22Rv1 (cell line): Measurements from ENCODE around the gene CYP26B1.

Source experiments
- H3K27ac ChIP-seq: fragments of 450-650 bp; 2 replicates; pipeline ENCODE4 v1.5.1; 2017
- ZFX ChIP-seq: fragments of 450-650 bp; IDR thresholded peaks from 2 replicates; pipeline ENCODE4 v1.6.1; 2017; ENCODE audit warnings: antibody characterized with exemption, borderline replicate concordance
- TF ChIP-seq, protein P1 (sequence below): fragments of 450-650 bp; IDR thresholded peaks from 2 replicates; pipeline ENCODE4 v1.5.1; 2017; ENCODE audit warnings: mild to moderate bottlenecking

The CYP26B1 gene

DNA sequence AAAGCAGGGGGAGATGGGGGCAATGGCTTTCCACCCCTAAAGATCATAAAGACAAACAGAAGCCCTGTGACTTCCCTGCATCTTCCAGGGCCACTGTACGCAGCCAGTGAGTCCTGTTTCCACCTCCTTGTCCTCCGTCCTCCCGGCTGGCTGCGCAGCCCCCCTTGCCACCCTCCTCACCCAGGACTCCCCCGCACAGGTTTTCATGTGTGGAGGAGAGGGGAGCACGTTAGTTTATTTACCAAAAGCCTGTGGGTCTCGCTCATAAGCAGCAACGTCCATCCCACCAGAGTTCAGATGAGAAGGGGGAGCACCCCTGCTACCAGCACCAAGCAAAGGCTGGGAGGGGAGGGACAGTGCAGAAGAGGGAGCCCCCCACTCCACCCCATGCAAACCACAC lies 11.7 kb downstream of the CYP26B1 start:
- no peak overlapping the region for H3K27ac ChIP-seq
- TF ChIP-seq ZFX: no peak
- TF ChIP-seq, protein P1, sequence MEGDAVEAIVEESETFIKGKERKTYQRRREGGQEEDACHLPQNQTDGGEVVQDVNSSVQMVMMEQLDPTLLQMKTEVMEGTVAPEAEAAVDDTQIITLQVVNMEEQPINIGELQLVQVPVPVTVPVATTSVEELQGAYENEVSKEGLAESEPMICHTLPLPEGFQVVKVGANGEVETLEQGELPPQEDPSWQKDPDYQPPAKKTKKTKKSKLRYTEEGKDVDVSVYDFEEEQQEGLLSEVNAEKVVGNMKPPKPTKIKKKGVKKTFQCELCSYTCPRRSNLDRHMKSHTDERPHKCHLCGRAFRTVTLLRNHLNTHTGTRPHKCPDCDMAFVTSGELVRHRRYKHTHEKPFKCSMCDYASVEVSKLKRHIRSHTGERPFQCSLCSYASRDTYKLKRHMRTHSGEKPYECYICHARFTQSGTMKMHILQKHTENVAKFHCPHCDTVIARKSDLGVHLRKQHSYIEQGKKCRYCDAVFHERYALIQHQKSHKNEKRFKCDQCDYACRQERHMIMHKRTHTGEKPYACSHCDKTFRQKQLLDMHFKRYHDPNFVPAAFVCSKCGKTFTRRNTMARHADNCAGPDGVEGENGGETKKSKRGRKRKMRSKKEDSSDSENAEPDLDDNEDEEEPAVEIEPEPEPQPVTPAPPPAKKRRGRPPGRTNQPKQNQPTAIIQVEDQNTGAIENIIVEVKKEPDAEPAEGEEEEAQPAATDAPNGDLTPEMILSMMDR: no peak

DNA sequence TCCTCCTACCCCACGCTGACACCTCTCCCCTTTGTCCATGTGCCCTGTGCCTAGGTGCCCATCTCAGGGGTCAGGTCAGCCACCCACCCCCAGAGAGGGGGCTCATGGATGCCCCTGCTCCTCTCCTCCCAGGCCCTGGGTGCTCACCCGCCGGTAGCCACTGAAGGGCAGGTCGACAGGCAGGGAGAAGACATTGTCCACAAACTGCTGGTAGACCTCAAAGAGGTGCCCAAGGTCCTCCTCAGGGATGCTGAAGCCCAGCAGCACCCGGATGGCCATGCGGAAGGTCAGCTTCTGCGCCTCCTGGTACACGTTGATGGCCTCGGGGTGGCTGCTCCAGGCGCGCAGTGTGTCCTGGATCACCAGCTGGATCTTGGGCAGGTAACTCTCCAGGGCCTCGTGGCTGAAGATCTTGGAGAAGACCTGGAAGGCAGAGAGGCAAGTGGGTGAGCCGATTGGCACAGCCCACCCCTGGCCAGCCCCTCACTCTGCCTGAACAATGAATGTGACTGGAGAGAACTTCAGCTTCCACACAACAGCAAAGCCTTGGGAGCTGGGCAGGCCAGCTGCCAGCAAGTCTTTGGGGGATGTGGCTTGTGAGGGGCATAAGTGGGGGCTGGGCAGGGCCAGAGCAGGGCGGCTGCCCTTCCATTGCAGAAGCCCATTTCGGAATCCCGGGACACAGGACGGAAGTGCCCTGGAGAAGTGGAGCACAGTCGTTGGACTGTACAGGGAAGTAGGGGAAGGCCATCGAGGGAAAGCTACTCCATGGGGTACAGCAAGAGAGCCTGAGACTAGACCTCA lies 12.5 kb downstream of the CYP26B1 start:
- H3K27ac ChIP-seq: no peak overlapping the region
- TF ChIP-seq, protein P1: no peak
- TF ChIP-seq ZFX: no peak

DNA sequence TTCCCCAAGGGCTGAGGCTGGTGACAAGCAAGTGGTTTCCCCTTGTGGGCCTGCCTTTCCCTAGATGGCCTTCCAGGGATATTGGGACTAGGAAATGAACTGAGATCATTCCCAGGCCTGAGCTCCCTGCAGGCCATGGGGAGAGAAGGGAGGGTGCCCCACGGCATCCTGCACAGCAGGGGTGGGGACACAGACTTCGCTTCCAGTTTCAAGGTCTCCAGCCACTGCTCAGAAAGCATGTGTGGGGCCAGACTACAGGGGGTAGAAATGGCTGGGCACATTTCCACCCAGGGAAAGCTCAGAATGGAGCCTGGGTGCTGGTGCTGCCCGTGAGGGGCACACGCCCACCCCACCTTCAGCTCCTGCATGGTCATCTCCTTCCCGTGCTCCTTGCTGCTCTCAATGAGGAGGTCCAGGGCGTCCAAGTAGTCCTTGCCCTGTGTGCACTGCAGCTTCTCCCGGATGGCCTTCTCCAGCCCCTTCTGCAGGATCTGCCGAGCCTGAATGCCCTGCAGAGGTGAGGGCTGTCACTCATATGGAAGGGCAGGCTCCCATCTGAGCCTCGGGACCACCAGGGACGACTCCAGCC lies 13.2 kb downstream of the CYP26B1 start:
- TF ChIP-seq, protein P1: no peak
- TF ChIP-seq ZFX: no peak
- H3K27ac ChIP-seq: no peak overlapping the region

DNA sequence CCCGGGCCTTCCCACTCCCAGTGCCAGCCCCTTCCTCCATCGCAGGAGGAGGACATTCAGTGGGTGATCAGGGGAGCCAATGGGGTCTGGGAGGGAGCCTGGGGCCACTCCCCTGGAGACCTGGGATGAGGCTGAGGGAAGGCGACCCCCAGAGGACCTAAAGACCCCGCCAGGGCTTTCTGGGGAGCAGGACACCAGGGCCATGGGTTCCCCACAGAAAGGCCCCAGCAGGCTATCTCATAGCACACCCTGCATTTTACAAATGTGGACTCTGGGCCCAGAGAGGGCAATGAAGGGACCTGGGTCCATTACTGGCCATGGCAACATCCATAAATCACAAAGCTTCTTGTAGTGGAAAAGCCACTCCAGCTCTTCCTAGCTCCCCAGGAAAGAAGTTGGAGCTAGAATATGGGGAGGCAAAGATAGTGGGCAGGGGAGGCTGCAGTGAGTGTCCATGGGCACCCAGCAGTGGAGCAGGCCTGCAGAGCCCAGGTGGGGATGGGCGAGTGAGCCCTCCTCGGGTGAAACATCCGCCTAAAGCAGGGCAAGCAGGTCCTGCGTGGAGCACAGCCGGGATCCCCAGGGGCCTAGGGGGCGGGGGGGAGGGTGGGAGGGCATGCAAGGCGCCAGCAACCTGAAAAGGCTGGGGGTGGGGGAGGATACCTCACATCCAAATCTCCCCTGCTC lies 13.8 kb downstream of the CYP26B1 start:
- no peak for TF ChIP-seq ZFX
- TF ChIP-seq, protein P1: no peak
- H3K27ac ChIP-seq: no peak overlapping the region

DNA sequence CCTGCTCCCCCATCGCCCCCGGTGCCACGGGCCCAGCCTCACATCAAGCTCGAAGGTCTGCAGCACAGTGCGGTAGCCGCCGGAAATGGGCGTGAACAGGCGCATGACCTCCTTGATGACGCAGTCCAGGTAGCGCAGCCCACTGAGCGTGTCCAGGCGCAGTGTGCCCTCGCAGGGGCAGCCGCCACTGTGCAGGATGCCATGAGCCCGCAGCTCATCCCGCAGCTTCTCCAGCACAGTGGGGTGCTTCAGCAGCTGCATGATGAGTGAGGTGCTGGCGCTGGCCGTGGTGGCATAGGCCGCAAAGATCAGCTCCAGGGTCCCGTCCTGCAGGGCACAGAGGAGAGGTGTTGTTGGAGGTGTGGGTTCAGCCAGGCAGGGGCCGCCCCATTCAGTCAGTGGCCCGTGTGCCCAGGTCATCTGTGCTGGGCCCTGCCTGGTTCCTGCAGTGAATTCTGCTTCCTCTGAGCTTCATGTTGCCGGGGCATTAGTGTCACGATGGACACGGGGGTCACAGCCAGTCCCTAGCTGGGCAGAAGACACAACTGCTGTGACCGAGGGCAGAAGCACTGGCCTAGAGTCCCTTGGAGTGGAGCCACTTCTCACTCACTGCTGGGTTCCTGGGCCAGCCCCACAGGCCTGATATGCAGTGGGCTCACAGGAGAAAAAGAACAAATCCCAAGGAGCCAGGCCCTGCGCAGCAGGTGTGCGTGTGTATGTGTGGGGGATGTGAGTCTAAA lies 14.5 kb downstream of the CYP26B1 start:
- TF ChIP-seq, protein P1: no peak
- TF ChIP-seq ZFX: no peak
- no peak overlapping the region for H3K27ac ChIP-seq

DNA sequence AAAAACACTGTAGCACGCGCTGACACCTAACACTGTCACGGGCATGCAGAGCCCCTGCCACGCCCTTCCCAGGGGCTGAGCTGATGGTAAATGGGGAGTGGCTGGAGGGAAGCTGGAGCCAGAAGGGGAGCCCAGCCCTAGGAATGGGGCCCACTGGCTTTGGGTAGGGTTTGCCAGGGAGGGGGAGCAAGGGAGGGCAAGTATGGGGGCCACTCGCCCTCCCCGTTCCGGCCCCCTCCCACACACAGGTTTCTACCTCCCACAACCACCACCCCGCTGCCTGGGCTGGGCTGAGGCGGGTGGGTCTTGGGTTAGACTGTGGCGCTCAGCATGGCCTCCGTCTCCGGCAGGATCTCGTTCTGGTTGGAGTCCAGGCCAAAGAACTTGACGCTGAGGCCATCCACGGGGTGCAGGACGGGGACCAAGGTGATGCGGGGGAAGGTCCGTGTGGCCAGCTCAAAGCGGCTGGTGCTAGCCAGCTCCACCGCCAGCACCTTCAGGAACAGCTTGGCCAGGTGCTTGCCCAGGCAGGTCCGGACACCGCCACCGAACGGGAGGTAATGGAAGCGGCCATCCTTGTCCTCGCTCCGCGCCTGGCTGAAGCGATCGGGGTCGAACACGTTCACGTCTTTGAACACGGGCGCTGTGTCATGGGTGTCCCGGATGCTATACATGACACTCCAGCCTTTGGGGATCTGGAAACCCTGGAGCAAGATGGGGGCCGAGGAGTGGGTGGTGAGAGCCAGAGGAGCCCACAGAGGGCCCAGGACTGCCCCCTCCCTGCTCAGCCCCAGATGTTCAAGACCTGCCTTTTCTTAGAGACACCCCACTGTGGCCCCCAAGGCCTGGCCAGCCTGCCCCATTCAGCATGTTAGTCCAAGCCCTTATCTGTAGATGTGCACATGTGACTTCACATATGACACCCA lies 15.5 kb downstream of the CYP26B1 start:
- no peak for TF ChIP-seq ZFX
- TF ChIP-seq, protein P1: no peak
- no peak overlapping the region for H3K27ac ChIP-seq
